ENCODE results near the gene NCBP1. TPM values are rescaled to one million over a fixed set of nuclear protein-coding genes. Genes with fewer than 3 reads are reported as not detected.
A peak's percentile ranks its signal among the peaks of the same experiment; 100 is the strongest.

Gene NCBP1
- total and polyA plus RNA-seq, 9 donors, result 8.6 to 32.0 (median 19.1) TPM

GRCh38 chr9:97598461-97599288 lies 34.9 kb upstream of the NCBP1 start:
- intact Hi-C loops (cut with DNase I), result loop anchor here in 3 of 4 donors (5.0 kb wide), 2 partner anchors 96 to 131 kb away; partner anchors contain the start of gene TMOD1 (in 2 of the 3)
- TF ChIP-seq EP300 (IDR thresholded peaks at IDR 0.05) (no peak), CTCF (IDR thresholded peaks at IDR 0.05) (peak; percentile 68 to 80 (median 76))
- H3K36me3 ChIP-seq, result no peaks in the 10 kb centered on the region
- peaks cover 5% of the 10 kb centered on the region for H3K4me1 ChIP-seq (ENCODE audit: insufficient read depth)
- H3K9me3 ChIP-seq, result no peaks in the 10 kb centered on the region
- H3K27me3 ChIP-seq, result no peaks in the 10 kb centered on the region
- no peak overlapping the region for H3K27ac ChIP-seq
- WGBS, 3 donors, result 20 to 27% (median 21%) methylated on average over 11 of the region's 11 CpGs
- peak; percentile 69 to 88 (median 78) for DNase-seq
- H3K4me3 ChIP-seq, result no peak overlapping the region

GRCh38 chr9:97599314-97599846 lies 34.2 kb upstream of the NCBP1 start:
- Histone ChIP-seq H3K27me3 (no peaks in the 10 kb centered on the region), H3K4me1 (ENCODE audit: insufficient read depth) (peaks cover 5% of the 10 kb centered on the region), H3K27ac (no peak overlapping the region), H3K9me3 (no peaks in the 10 kb centered on the region), H3K4me3 (no peak overlapping the region), H3K36me3 (no peaks in the 10 kb centered on the region)
- intact Hi-C loops (cut with DNase I), result loop anchor here in 3 of 4 donors (5.0 kb wide), 2 partner anchors 97 to 132 kb away; partner anchors contain the start of gene TMOD1 (in 2 of the 3)
- DNase-seq, result no peak
- TF ChIP-seq EP300 (IDR thresholded peaks at IDR 0.05) (no peak), CTCF (IDR thresholded peaks at IDR 0.05) (no peak), POLR2A (IDR thresholded peaks at IDR 0.05) (no peak)
- 69 to 79% (median 78%) methylated on average over 7 of the region's 7 CpGs for WGBS, 3 donors

GRCh38 chr9:97600531-97601227 lies 32.9 kb upstream of the NCBP1 start:
- H3K9me3 ChIP-seq, result no peaks in the 10 kb centered on the region
- H3K36me3 ChIP-seq, result no peaks in the 10 kb centered on the region
- DNase-seq, result no peak
- intact Hi-C loops (cut with DNase I), result loop anchor here in 1 of 4 donors (5.0 kb wide), 1 partner anchor 133 kb away; no protein-coding TSS in a partner anchor
- H3K27ac ChIP-seq, result no peak overlapping the region
- WGBS, 3 donors, result 88 to 94% (median 89%) methylated on average over 8 of the region's 8 CpGs
- no peaks in the 10 kb centered on the region for H3K27me3 ChIP-seq
- TF ChIP-seq POLR2A (IDR thresholded peaks at IDR 0.05) (no peak), CTCF (IDR thresholded peaks at IDR 0.05) (no peak), EP300 (IDR thresholded peaks at IDR 0.05) (no peak)
- no peak overlapping the region for H3K4me3 ChIP-seq
- peaks cover 5% of the 10 kb centered on the region for H3K4me1 ChIP-seq (ENCODE audit: insufficient read depth)

GRCh38 chr9:97601228-97601898 lies 32.3 kb upstream of the NCBP1 start:
- intact Hi-C loops (cut with DNase I), result loop anchor here in 1 of 4 donors (5.0 kb wide), 1 partner anchor 134 kb away; no protein-coding TSS in a partner anchor
- Histone ChIP-seq H3K36me3 (no peaks in the 10 kb centered on the region), H3K4me3 (no peak overlapping the region), H3K27me3 (no peaks in the 10 kb centered on the region), H3K4me1 (ENCODE audit: insufficient read depth) (peaks cover 5% of the 10 kb centered on the region), H3K27ac (no peak overlapping the region), H3K9me3 (no peaks in the 10 kb centered on the region)
- no peak for DNase-seq
- TF ChIP-seq CTCF (IDR thresholded peaks at IDR 0.05) (no peak), POLR2A (IDR thresholded peaks at IDR 0.05) (no peak), EP300 (IDR thresholded peaks at IDR 0.05) (no peak)
- 90 to 94% (median 93%) methylated on average over 7 of the region's 7 CpGs for WGBS, 3 donors
